C1 segment of cervical spinal cord (tissue), 14 donors: ENCODE measurements around the gene HOOK2.
"Not testable (repeated sequence)": the region's sequence is repeated elsewhere in the genome, so short reads cannot be mapped to it uniquely, and the experiment has no call there.

Experiments
- DNase-seq, 14 donors: peaks; one replicate each; lab custom pipeline; 2025; lab: John Stamatoyannopoulos, UW

Gene HOOK2

DNA sequence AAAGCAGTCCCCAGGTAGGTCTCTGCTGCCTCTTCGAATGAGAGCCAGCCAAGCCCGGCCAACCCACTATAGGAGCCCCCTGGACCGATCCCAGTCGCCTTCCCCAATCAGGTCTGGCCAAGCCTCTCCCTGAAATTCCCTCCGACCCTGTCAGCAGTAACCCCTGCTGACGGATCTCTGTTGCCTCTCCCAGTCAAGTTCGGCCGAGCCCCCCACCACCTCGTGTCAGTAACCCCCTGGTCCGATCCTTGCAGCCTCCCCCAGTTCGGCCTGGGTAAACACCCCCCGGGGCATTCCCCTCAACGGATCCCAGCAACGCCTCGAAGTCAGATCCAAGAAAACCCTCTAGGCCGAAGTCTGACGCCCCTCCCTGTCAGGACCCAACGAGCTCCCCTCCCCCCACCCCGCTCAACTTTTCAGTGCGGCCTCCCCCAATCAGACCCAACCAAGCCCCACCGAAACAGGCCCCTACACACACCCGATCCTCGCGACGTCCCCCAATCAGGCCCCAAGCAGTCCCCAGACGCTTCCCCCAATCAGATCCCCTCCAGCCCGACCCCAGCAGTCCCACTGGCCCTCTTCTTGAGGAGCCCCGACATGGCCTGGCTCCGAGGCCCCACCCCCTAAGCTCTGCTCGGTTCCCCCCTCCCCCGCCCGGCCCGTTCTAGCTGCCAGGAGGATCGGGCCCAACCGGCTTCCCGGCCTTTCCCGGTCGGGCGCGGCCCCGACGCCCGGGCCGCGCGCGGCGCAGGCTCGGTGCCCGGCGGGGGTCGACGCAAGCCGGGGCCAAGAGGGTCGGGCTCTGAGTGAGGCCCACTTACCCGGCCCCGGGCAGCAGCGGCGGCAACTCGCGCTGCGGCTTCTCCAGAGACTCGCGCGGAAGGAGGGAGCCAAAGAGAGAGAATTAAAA lies 53.4 kb downstream of the HOOK2 start:
- peak in 11 of 14 donors; percentile 40 to 80 (median 64) for DNase-seq

DNA sequence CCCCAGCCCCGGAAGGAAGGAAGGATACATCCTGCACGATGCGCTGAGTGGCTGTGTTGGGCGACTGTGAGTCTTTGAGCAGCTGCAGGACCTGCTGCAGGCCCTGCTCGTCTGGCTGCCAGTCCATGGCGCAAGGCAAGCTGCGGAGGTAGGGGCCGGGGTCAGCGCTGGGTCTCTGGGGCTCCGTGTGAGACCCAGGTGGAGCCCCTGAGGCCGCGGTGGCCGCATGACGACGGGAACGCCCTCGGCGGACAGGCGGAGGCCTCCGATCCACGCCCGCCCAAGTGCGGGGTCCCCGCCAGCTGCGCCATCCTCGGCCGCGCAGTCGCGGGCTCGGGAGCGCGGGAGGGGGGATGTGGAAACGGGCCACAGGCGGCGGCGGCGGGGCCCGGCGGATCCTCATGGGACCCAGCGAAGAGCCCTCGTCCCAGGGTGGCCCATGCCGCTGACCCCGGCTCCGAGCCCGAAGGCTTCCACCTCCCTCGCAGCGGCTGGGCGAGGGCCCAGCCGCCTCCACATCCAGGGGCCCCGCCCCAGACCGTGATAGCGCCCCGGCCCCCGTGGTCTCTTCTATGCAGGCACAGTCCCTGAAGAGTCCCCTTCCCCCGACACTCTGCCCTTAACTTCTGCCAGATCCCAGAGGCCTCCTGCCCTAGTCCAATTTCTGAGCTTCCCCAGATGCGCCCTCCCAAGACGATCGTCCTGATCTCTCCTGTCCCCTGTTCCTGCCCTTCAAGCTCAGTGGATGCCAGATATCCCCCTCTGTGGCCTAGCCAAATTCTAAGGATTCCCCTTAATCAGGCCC lies 54.3 kb downstream of the HOOK2 start:
- peak in 3 of 14 donors; percentile 43 to 59 (median 46) for DNase-seq

DNA sequence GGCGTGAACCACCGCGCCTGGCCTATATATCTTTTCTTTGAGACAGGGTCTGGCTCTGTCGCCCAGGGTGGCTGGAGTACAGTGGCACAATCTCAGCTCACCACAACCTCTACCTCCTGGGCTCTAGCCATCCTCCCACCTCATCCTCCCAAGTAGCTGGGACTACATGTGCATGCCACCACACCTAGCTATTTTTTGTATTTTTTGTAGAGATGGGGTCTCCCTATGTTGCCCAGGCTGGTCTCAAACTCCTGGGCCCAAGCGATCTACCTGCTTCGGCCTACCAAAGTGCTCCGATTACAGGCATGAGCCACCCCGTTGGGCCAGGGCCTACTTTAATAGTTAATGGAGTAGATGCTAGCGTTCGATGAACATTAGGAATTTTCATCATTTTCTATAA lies 55.1 kb downstream of the HOOK2 start:
- no peak for DNase-seq

DNA sequence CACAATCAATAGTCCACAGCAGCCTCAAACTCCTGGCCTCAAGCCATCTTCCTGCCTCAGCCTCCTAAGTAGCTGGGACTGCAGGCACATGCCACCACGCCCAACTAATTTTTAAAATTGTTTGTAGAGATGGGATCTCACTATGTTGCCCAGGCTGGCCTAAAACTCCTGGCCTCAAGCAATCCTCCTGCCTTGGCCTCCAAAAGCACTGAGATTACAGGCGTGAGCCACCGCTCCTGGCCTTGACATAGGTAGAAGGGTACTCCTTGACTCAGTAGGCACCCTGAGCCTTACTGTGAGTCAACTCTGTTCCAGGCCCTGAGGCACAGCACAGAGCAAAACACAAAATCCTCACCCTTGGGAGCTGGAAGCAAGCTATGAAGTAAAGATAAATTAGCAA lies 59.4 kb downstream of the HOOK2 start:
- DNase-seq: no peak

DNA sequence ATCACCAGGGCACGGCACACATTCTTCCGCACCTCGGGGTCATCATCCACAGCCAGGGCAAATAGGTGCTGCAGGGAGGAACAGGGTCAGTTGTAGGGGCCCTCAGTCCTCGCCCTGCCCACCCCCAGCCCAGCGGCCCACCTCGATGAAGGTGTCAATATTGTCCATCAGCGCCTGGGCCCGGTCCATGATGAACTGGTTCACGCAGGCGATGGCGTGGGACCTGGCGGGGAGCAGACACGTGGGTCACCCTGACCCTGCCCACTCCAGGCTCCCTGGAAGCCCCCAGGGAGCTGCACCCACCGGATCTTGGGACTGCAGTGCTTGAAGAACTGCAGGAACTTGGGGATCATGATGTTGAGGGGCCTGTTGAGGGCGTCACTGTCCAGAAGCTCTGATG lies 60.2 kb downstream of the HOOK2 start:
- DNase-seq: no peak

DNA sequence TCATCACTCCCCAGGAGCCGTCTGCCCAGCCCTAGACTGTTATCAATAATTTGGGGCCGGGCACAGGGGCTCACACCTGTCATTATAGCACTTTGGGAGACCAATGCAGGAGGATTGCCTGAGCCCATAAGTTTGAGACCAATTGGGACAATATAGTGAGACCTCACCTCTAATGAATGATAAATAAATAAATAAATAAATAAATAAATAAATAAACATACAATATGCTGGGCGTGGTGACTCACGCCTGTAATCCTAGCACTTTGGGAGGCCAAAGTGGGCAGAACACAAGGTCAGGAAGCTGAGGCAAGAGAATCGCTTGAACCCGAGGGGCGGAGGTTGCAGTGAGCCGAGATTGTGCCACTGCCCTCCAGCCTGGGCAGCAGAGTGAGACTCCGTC lies 62.0 kb downstream of the HOOK2 start:
- not testable (repeated sequence) for DNase-seq
